K562 (cell line): ENCODE results near the gene GRAMD4. TPM values are rescaled to one million over a fixed set of nuclear protein-coding genes. Genes with fewer than 3 reads are reported as not detected.

ENCODE experiments used
- ATAC-seq: fragments of 200-7000 bp; cut with Tn5 transposase; 3 replicates; pipeline ENCODE4 v1.9.1; 2020; ENCODE audit warnings: moderate library complexity
- BruUV-seq: library from RNA; stranded (reverse); fragments of 400-500 nt; replicated peaks from 2 replicates; lab custom pipeline; 2021; lab: Mats Ljungman, UMichigan
- CTCF ChIA-PET: fragments of 300-600 bp; formaldehyde crosslinking; extraction: SDS; loops from one replicate; lab custom pipeline; 2021; ENCODE audit warnings: low intra/inter-chr PET ratio; lab: Yijun Ruan, JAX
- POLR2A ChIA-PET: fragments of 300-600, 350-650 bp; sonication (Branson Sonifier 250); formaldehyde crosslinking; extraction: SDS; loops from one replicate; lab custom pipeline; 2021; ENCODE audit warnings: antibody characterized with exemption, inconsistent platforms; lab: Yijun Ruan, JAX
- DNase-seq, 4 experiments: peaks; one replicate each; pipeline versions ENCODE4 v3.0.0 to v3.0.0-alpha.2; 2011 to 2018; ENCODE audit warnings: low spot score in 3 of 4, mixed read lengths in 3 of 4; ENCODE audit errors: extremely low read depth in 1 of 4
- FAIRE-seq: peaks from 2 replicates; lab custom pipeline; 2011; peaks lifted over from hg19 to GRCh38; lab: Jason Lieb, UNC
- H2AFZ ChIP-seq: 2 replicates; pipeline ENCODE4 v1.6.0; 2011; ENCODE audit warnings: low read depth, low read length, control low read depth, inconsistent platforms
- H3K27ac ChIP-seq: fragments of 200-600 bp; 3 replicates; pipeline ENCODE4 v1.8.0; 2011; ENCODE audit warnings: low read depth, mild to moderate bottlenecking, control low read depth, inconsistent platforms, low read length, moderate library complexity, mixed read lengths; ENCODE audit errors: extremely low read depth
- H3K27me3 ChIP-seq, 2 experiments: fragments of 300-600 bp in 1 of 2; 2 replicates in 1 of 2; 3 replicates in 1 of 2; pipeline versions ENCODE4 v1.6.0 to v1.8.0; 2011; ENCODE audit warnings: inconsistent platforms in 2 of 2, low read length in 2 of 2, mild to moderate bottlenecking in 1 of 2, mixed read lengths in 1 of 2, moderate library complexity in 1 of 2; ENCODE audit not compliant: control insufficient read depth in 2 of 2, insufficient read depth in 2 of 2
- H3K36me3 ChIP-seq: fragments of 300-600 bp; 3 replicates; pipeline ENCODE4 v1.8.0; 2011; ENCODE audit warnings: mild to moderate bottlenecking, low read length, inconsistent platforms; ENCODE audit not compliant: control insufficient read depth, insufficient read depth
- H3K4me1 ChIP-seq, 2 experiments: fragments of 200-600 bp in 1 of 2; replicated peaks in 1 of 2; 2 replicates in 1 of 2; 3 replicates in 1 of 2; pipeline versions ENCODE4 v1.5.1 to v1.8.0; 2011; ENCODE audit warnings: inconsistent platforms in 2 of 2, low read length in 2 of 2, mild to moderate bottlenecking in 1 of 2, mixed read lengths in 1 of 2, moderate library complexity in 1 of 2; ENCODE audit not compliant: control insufficient read depth in 2 of 2, insufficient read depth in 2 of 2
- H3K4me2 ChIP-seq: 2 replicates; pipeline ENCODE4 v1.6.1; 2011; ENCODE audit warnings: low read length, control low read depth, inconsistent platforms, mixed read lengths; ENCODE audit not compliant: insufficient read depth
- H3K4me3 ChIP-seq: fragments of 200-600 bp; sonication (generic), shearing (Covaris generic); 2 replicates; pipeline ENCODE4 v1.5.1; 2016; ENCODE audit warnings: control low read depth, inconsistent platforms
- H3K79me2 ChIP-seq: fragments of 200-600 bp; 3 replicates; pipeline ENCODE4 v1.8.0; 2011; ENCODE audit warnings: low read length, inconsistent platforms; ENCODE audit not compliant: control insufficient read depth, insufficient read depth
- H3K9ac ChIP-seq, 2 experiments: 2 replicates each; pipeline versions ENCODE4 v1.6.0 to v1.6.1; 2011; ENCODE audit warnings: low read depth in 2 of 2, low read length in 2 of 2, control low read depth in 1 of 2, inconsistent platforms in 1 of 2, mild to moderate bottlenecking in 1 of 2, mixed read lengths in 1 of 2; ENCODE audit not compliant: insufficient read depth in 1 of 2
- H3K9me1 ChIP-seq: one replicate; pipeline ENCODE4 v1.6.0; 2011; ENCODE audit warnings: inconsistent platforms, mild to moderate bottlenecking, low read length, moderate library complexity; ENCODE audit not compliant: control insufficient read depth, insufficient read depth
- H3K9me3 ChIP-seq: replicated peaks from 2 replicates; pipeline ENCODE4 v1.5.1; 2011; ENCODE audit warnings: low read depth, low read length, inconsistent platforms; ENCODE audit not compliant: control insufficient read depth, insufficient read depth
- H4K20me1 ChIP-seq: replicated peaks from 2 replicates; pipeline ENCODE4 v1.6.1; 2011; ENCODE audit warnings: low read length, inconsistent platforms, mixed read lengths; ENCODE audit not compliant: control insufficient read depth, insufficient read depth
- BDP1 ChIP-seq: IDR thresholded peaks from 3 replicates; pipeline ENCODE4 v1.6.1; 2011; ENCODE audit not compliant: insufficient read length, insufficient read depth
- HNRNPL ChIP-seq: fragments of 200-400 bp; formaldehyde crosslinking; IDR thresholded peaks from 2 replicates; pipeline ENCODE4 v1.6.1; 2017; ENCODE audit warnings: low read depth, mild to moderate bottlenecking, low read length
- JUND ChIP-seq, 2 experiments: IDR thresholded peaks; 2 replicates in 1 of 2; 3 replicates in 1 of 2; pipeline ENCODE4 v1.6.1; 2011; ENCODE audit warnings: borderline replicate concordance in 2 of 2, low read depth in 2 of 2, low read length in 2 of 2, improper control_type of control experiment in 1 of 2, missing biosample characterization in 1 of 2, missing genetic modification characterization in 1 of 2, missing genetic modification reagents in 1 of 2
- NFIX ChIP-seq: fragments of 250-450 bp; sonication (Bioruptor Pico); IDR thresholded peaks from 2 replicates; pipeline ENCODE4 v1.4.0; 2020; ENCODE audit warnings: low read depth, mild to moderate bottlenecking, moderate library complexity
- ZNF507 ChIP-seq: conservative IDR thresholded peaks from 2 replicates; pipeline ENCODE4 v1.6.1; 2017; ENCODE audit warnings: missing genetic modification characterization, missing compliant biosample characterization
- WGBS: fragments of 100-300 bp; shearing (Covaris generic); methylation state at CpG from one replicate; pipeline ENCODE4 v1.1.6; 2016; ENCODE audit warnings: low coverage, mixed read lengths; ENCODE audit not compliant: insufficient coverage; ENCODE audit errors: missing lambda C conversion rate; 5-methylcytosine and 5-hydroxymethylcytosine counted together
- in situ Hi-C: fragments of 300-500 bp; cut with MboI; formaldehyde crosslinking; loops from 4 replicates; pipeline ENCODE4 v1.15.0; 2018; ENCODE audit warnings: inconsistent platforms, mixed read lengths
- intact Hi-C: fragments of 100-400 bp; cut with micrococcal nuclease; formaldehyde crosslinking; loops from 2 replicates; pipeline ENCODE4 v1.14.2; 2022
- polyA plus RNA-seq, 8 experiments: library from polyadenylated mRNA; depleted of rRNA in 4 of 8; stranded (reverse) in 5 of 8; unstranded in 3 of 8; fragments of >200 nt; fragmentation: Nextera tagmentation in 2 of 8; fragmentation: Illumina TruSeq in 1 of 8; extraction: Ambion mirVana in 2 of 8; extraction: Trizol in 1 of 8; gene quantifications; 2 replicates each; pipeline versions ENCODE4 v1.2.1 to v1.2.3, GENCODE V29; 2011 to 2014; ENCODE audit warnings: inconsistent platforms in 1 of 8, missing spikeins in 1 of 8
- total RNA-seq, 7 experiments: library from RNA; depleted of rRNA in 6 of 7; stranded (reverse); fragments of >200 nt in 6 of 7; fragmentation: Illumina TruSeq in 2 of 7; extraction: Trizol in 2 of 7; gene quantifications; 2 replicates each; pipeline versions ENCODE4 v1.2.1 to v1.2.3, GENCODE V29; 2011 to 2021; ENCODE audit warnings: low replicate concordance in 1 of 7
- TF ChIP-seq, protein P1 (sequence below): sonication (generic); formaldehyde crosslinking; IDR thresholded peaks from 2 replicates; pipeline ENCODE4 v1.4.0; 2020; ENCODE audit warnings: mild to moderate bottlenecking, missing genetic modification reagents

The GRAMD4 gene
- total and polyA plus RNA-seq, 9 of the 15 experiments (the other 6 are each of a cell fraction or from before 2014, with no cell fraction given), result 0.18 to 44.8 (median 18.6) TPM

DNA sequence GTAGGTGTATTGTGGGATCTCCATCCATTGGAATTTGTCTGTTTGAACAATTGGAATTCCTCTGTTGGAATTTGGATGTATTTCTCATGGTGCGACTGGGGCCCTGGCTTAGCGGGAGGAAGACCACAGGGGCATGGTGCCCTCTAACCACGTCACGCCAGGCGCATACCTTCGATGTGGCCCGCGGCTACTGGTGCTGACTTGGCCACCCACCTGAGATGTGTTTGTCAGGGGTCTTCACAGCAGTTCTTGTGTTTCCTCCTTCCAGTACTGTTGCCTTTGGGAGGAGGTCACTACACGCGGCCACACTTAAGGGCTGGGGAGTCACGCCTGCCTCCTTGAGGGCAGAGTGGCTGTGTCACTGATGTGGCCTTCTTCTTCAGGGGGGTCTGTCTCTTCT lies 36.6 kb upstream of the GRAMD4 start:
- in situ Hi-C loops (no loop called here), intact Hi-C loops (no loop called here)
- WGBS, result 96% methylated on average over 7 of the region's 11 CpGs
- H3K4me1 ChIP-seq, result peaks cover 22 to 64% of the 10 kb centered on the region in 2 experiments
- no peak overlapping the region for H2AFZ ChIP-seq
- H3K27me3 ChIP-seq, result no peaks in the 10 kb centered on the region
- ATAC-seq (no peak), DNase-seq (no peak), FAIRE-seq (no peak)
- no TSS peak for BruUV-seq
- H3K36me3 ChIP-seq, result peaks cover 10% of the 10 kb centered on the region; the same call in 2 of the 3 replicates
- H3K4me3 ChIP-seq, result no peak overlapping the region
- H3K9ac ChIP-seq, result no peak overlapping the region
- H3K79me2 ChIP-seq, result peaks cover 86% of the 10 kb centered on the region
- H3K27ac ChIP-seq, result no peak overlapping the region
- ChIA-PET POLR2A (interaction anchor here (1.1 kb wide), 1 partner anchor 24 kb away, joined by 3 read pairs; no protein-coding TSS in a partner anchor), CTCF (no interaction called here)
- no peaks in the 10 kb centered on the region for H3K9me3 ChIP-seq
- no peak overlapping the region for H3K4me2 ChIP-seq
- no peaks in the 10 kb centered on the region for H3K9me1 ChIP-seq
- H4K20me1 ChIP-seq, result peaks cover 9% of the 10 kb centered on the region
- TF ChIP-seq, protein P1, sequence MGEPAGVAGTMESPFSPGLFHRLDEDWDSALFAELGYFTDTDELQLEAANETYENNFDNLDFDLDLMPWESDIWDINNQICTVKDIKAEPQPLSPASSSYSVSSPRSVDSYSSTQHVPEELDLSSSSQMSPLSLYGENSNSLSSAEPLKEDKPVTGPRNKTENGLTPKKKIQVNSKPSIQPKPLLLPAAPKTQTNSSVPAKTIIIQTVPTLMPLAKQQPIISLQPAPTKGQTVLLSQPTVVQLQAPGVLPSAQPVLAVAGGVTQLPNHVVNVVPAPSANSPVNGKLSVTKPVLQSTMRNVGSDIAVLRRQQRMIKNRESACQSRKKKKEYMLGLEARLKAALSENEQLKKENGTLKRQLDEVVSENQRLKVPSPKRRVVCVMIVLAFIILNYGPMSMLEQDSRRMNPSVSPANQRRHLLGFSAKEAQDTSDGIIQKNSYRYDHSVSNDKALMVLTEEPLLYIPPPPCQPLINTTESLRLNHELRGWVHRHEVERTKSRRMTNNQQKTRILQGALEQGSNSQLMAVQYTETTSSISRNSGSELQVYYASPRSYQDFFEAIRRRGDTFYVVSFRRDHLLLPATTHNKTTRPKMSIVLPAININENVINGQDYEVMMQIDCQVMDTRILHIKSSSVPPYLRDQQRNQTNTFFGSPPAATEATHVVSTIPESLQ (CRISPR knock-in tag), result no peak
- TF ChIP-seq BDP1, result no peak
- no peak for TF ChIP-seq ZNF507 (tag)
- TF ChIP-seq NFIX (CRISPR knock-in tag), result no peak
- no peak for TF ChIP-seq HNRNPL
- no peak for TF ChIP-seq JUND (IDR thresholded peaks at IDR 0.05; ENCODE audit: borderline replicate concordance, low read depth, low read length)
- TF ChIP-seq JUND (tag; IDR thresholded peaks at IDR 0.05; ENCODE audit: borderline replicate concordance, low read depth, low read length), result no peak
